GM23338 (cell line): ENCODE data around the gene ERP44. TPM values are rescaled to one million over a fixed set of nuclear protein-coding genes. Genes with fewer than 3 reads are reported as not detected.

Source experiments
- ATAC-seq: fragments of 200-7000 bp; cut with Tn5 transposase; 3 replicates; pipeline ENCODE4 v1.9.1; 2020
- DNase-seq: peaks from one replicate; pipeline ENCODE4 v3.0.0-alpha.2; 2015; ENCODE audit warnings: low spot score
- H2AFZ ChIP-seq: fragments of 200-600 bp; sonication (generic); 2 replicates; pipeline ENCODE4 v1.8.0; 2016; ENCODE audit warnings: antibody characterized with exemption, mild to moderate bottlenecking, moderate library complexity
- H3F3A ChIP-seq: fragments of 200-600 bp; sonication (generic); replicated peaks from 2 replicates; pipeline ENCODE4 v1.8.0; 2017; ENCODE audit warnings: antibody characterized with exemption, mixed run types, low read depth
- H3K27ac ChIP-seq: fragments of 200-600 bp; sonication (generic); 2 replicates; pipeline ENCODE4 v1.6.1; 2016; ENCODE audit warnings: low read depth
- H3K27me3 ChIP-seq: fragments of 200-600 bp; sonication (generic); 2 replicates; pipeline ENCODE4 v1.8.0; 2016; ENCODE audit warnings: mild to moderate bottlenecking, mixed run types, moderate library complexity; ENCODE audit not compliant: insufficient read depth
- H3K36me3 ChIP-seq: fragments of 200-600 bp; sonication (generic); 2 replicates; pipeline ENCODE4 v1.8.0; 2016; ENCODE audit warnings: mild to moderate bottlenecking; ENCODE audit not compliant: insufficient read depth
- H3K4me1 ChIP-seq: fragments of 200-600 bp; sonication (generic); 2 replicates; pipeline ENCODE4 v1.8.0; 2016; ENCODE audit warnings: mild to moderate bottlenecking, moderate library complexity; ENCODE audit not compliant: insufficient read depth
- H3K4me2 ChIP-seq: fragments of 200-600 bp; sonication (generic); 2 replicates; pipeline ENCODE4 v1.7.1; 2017; ENCODE audit warnings: mixed run types
- H3K4me3 ChIP-seq: fragments of 200-600 bp; sonication (generic); 2 replicates; pipeline ENCODE4 v1.6.1; 2016; ENCODE audit warnings: mixed run types
- H3K79me2 ChIP-seq: fragments of 200-600 bp; sonication (generic); replicated peaks from 2 replicates; pipeline ENCODE4 v1.8.0; 2017; ENCODE audit warnings: mild to moderate bottlenecking; ENCODE audit not compliant: insufficient read depth
- H3K9me2 ChIP-seq: fragments of 200-600 bp; sonication (generic); 2 replicates; pipeline ENCODE4 v1.8.0; 2017; ENCODE audit not compliant: insufficient read depth
- H4K20me1 ChIP-seq: fragments of 200-600 bp; sonication (generic); replicated peaks from 2 replicates; pipeline ENCODE4 v1.8.0; 2017; ENCODE audit warnings: mild to moderate bottlenecking; ENCODE audit not compliant: insufficient read depth
- H3K27ac Mint-ChIP-seq: 2 replicates; pipeline ENCODE4 v1.8.0; 2020; ENCODE audit warnings: inconsistent platforms, mild to moderate bottlenecking, moderate library complexity, mixed read lengths
- H3K27me3 Mint-ChIP-seq: 3 replicates; pipeline ENCODE4 v1.8.0; 2022; ENCODE audit warnings: low read depth, mild to moderate bottlenecking, moderate library complexity, mixed read lengths, inconsistent platforms; ENCODE audit not compliant: insufficient read depth, poor library complexity
- H3K36me3 Mint-ChIP-seq: 3 replicates; pipeline ENCODE4 v1.8.0; 2021; ENCODE audit warnings: low read depth, mild to moderate bottlenecking, inconsistent platforms, moderate library complexity, mixed read lengths
- H3K4me1 Mint-ChIP-seq: 3 replicates; pipeline ENCODE4 v1.8.0; 2020; ENCODE audit warnings: mild to moderate bottlenecking, inconsistent platforms, mixed read lengths
- H3K4me3 Mint-ChIP-seq: 3 replicates; pipeline ENCODE4 v1.8.0; 2021; ENCODE audit warnings: moderate library complexity, mild to moderate bottlenecking, inconsistent platforms, mixed read lengths
- H3K9me3 Mint-ChIP-seq: 3 replicates; pipeline ENCODE4 v1.8.0; 2020; ENCODE audit warnings: moderate library complexity, mild to moderate bottlenecking, inconsistent platforms, mixed read lengths
- CREB1 ChIP-seq: fragments of 250-450 bp; sonication (Bioruptor Pico); IDR thresholded peaks from 2 replicates; pipeline ENCODE4 v1.5.0; 2020; ENCODE audit warnings: low read depth, mild to moderate bottlenecking, moderate library complexity
- polyA plus RNA-seq: library from polyadenylated mRNA; unstranded; fragments of >200 nt; fragmentation: Nextera tagmentation; extraction: Ambion mirVana; gene quantifications from 2 replicates; pipeline ENCODE4 v1.2.1, GENCODE V29; 2016
- small RNA-seq: library from RNA; depleted of rRNA; stranded (forward); fragments of <200 nt; gene quantifications from one replicate; pipeline ENCODE3, GENCODE V24; 2014; ENCODE audit warnings: low replicate concordance
- total RNA-seq: library from RNA; depleted of rRNA; stranded (reverse); fragments of >200 nt; shearing (Covaris generic); gene quantifications from 2 replicates; pipeline ENCODE4 v1.2.3, GENCODE V29; 2014; rRNA removed
- TF ChIP-seq, protein P1 (sequence below): fragments of 250-450 bp; sonication (Bioruptor Pico); IDR thresholded peaks from 2 replicates; pipeline ENCODE4 v1.5.0; 2020; ENCODE audit warnings: mild to moderate bottlenecking, moderate library complexity

ERP44 gene
- total and polyA plus RNA-seq, 2 experiments from 2014 or later: 13.0 to 24.1 TPM

DNA sequence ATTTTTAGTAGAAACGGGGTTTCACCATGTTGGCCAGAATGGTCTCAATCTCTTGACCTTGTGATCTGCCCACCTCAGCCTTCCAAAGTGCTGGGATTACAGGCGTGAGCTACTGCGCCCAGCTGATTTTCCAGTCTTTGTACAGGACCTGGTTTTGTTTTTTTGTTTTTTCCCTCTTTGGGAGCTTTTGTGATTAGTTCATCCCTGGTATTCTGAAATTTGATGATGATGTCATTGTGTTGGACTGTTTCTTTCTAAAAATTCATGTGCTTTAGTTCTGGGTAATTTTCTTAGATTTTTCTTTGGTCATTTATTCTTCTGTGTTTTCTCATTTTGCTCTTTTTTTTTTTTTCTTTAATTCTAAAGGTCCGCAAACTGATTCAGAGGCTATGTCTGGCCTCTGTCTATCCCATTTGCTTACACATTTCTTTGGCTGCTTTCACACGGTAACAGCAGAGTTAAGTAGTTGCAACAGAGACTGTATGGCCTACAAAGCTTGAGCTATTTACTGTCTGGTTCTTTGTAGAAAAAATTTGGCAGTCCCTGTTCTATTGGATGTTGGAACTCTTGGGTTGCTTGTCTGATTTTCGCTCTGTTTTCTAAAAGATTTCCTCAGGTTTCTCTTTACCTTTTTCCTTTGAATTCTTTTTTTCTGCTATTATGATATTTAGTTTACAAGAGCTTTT, 167.5 kb downstream of the ERP44 start (continued):
- TF ChIP-seq, protein P1, sequence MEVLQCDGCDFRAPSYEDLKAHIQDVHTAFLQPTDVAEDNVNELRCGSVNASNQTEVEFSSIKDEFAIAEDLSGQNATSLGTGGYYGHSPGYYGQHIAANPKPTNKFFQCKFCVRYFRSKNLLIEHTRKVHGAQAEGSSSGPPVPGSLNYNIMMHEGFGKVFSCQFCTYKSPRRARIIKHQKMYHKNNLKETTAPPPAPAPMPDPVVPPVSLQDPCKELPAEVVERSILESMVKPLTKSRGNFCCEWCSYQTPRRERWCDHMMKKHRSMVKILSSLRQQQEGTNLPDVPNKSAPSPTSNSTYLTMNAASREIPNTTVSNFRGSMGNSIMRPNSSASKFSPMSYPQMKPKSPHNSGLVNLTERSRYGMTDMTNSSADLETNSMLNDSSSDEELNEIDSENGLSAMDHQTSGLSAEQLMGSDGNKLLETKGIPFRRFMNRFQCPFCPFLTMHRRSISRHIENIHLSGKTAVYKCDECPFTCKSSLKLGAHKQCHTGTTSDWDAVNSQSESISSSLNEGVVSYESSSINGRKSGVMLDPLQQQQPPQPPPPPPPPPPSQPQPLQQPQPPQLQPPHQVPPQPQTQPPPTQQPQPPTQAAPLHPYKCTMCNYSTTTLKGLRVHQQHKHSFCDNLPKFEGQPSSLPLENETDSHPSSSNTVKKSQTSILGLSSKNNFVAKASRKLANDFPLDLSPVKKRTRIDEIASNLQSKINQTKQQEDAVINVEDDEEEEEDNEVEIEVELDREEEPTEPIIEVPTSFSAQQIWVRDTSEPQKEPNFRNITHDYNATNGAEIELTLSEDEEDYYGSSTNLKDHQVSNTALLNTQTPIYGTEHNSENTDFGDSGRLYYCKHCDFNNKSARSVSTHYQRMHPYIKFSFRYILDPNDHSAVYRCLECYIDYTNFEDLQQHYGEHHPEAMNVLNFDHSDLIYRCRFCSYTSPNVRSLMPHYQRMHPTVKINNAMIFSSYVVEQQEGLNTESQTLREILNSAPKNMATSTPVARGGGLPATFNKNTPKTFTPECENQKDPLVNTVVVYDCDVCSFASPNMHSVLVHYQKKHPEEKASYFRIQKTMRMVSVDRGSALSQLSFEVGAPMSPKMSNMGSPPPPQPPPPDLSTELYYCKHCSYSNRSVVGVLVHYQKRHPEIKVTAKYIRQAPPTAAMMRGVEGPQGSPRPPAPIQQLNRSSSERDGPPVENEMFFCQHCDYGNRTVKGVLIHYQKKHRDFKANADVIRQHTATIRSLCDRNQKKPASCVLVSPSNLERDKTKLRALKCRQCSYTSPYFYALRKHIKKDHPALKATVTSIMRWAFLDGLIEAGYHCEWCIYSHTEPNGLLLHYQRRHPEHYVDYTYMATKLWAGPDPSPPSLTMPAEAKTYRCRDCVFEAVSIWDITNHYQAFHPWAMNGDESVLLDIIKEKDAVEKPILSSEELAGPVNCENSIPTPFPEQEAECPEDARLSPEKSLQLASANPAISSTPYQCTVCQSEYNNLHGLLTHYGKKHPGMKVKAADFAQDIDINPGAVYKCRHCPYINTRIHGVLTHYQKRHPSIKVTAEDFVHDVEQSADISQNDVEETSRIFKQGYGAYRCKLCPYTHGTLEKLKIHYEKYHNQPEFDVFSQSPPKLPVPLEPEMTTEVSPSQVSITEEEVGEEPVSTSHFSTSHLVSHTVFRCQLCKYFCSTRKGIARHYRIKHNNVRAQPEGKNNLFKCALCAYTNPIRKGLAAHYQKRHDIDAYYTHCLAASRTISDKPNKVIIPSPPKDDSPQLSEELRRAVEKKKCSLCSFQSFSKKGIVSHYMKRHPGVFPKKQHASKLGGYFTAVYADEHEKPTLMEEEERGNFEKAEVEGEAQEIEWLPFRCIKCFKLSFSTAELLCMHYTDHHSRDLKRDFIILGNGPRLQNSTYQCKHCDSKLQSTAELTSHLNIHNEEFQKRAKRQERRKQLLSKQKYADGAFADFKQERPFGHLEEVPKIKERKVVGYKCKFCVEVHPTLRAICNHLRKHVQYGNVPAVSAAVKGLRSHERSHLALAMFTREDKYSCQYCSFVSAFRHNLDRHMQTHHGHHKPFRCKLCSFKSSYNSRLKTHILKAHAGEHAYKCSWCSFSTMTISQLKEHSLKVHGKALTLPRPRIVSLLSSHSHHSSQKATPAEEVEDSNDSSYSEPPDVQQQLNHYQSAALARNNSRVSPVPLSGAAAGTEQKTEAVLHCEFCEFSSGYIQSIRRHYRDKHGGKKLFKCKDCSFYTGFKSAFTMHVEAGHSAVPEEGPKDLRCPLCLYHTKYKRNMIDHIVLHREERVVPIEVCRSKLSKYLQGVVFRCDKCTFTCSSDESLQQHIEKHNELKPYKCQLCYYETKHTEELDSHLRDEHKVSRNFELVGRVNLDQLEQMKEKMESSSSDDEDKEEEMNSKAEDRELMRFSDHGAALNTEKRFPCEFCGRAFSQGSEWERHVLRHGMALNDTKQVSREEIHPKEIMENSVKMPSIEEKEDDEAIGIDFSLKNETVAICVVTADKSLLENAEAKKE (CRISPR knock-in tag): no peak

DNA sequence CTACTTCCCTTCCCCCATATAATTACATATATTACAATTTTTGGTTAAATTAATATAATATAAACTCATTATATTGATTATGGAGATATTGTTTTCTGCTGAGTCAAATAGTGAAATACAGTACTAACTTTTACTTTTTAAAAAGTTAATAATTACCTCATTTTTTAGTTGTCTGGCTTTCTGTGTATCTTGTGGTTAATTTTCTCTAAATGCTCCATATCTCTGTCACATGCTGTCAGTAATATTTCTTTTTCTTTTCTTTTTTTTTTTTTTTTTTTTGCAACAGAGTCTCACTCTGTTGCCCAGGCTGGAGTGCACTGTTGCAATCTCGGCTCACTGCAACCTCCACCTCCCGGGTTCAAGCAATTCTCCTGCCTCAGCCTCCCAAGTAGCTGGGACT, 169.1 kb downstream of the ERP44 start:
- H3K27me3 ChIP-seq: no peaks in the 10 kb centered on the region
- no peak overlapping the region for H3K27ac ChIP-seq
- no peak for ATAC-seq
- H3K36me3 ChIP-seq: 0 out of 2 replicates have a peak, but pooled peaks cover 7% of the 10 kb centered on the region
- TF ChIP-seq CREB1 (CRISPR knock-in tag): no peak
- no peaks in the 10 kb centered on the region for H3F3A ChIP-seq
- H3K4me2 ChIP-seq: no peak overlapping the region
- peaks cover 33% of the 10 kb centered on the region for H3K36me3 Mint-ChIP-seq
- no peak overlapping the region for H3K4me3 ChIP-seq
- H4K20me1 ChIP-seq: no peaks in the 10 kb centered on the region
- H3K9me3 Mint-ChIP-seq: peaks cover 24% of the 10 kb centered on the region
- DNase-seq: no peak
- H3K9me2 ChIP-seq: no peaks in the 10 kb centered on the region
- H3K4me1 ChIP-seq: no peaks in the 10 kb centered on the region
- H3K4me1 Mint-ChIP-seq: no peaks in the 10 kb centered on the region
- H2AFZ ChIP-seq: no peak overlapping the region
- no peak overlapping the region for H3K27ac Mint-ChIP-seq
- H3K4me3 Mint-ChIP-seq: no peak overlapping the region
- no peaks in the 10 kb centered on the region for H3K79me2 ChIP-seq
- no peaks in the 10 kb centered on the region for H3K27me3 Mint-ChIP-seq

Small RNAs within 50 kb of the gene (small RNA-seq; reads per million reads assigned to genes)
- 0.10 reads per million for gene RN7SL75P

Other genes starting within 250 kb of the ERP44 start
- 16.3 and 24.2 TPM in 2 replicates for gene STX17, start 192.3 kb downstream of the ERP44 start, total RNA-seq
- 10.7 and 12.9 TPM in 2 replicates for gene STX17, start 192.3 kb downstream of the ERP44 start, polyA plus RNA-seq
- 8.7 and 12.5 TPM in 2 replicates for gene INVS, start 243 bp upstream of the ERP44 start, total RNA-seq
- gene INVS, start 243 bp upstream of the ERP44 start, polyA plus RNA-seq: 3.9 and 4.1 TPM in 2 replicates